Activated naive CD8-positive, alpha-beta T cell treated with anti-CD3 and anti-CD28 coated beads, Interleukin-2, amount 50 U/mL, for 16 hours (primary cell): Measurements from ENCODE around the gene GPX4.

Experiments used
- DNase-seq: peaks from one replicate; pipeline ENCODE4 v3.0.0-alpha.2; 2020; ENCODE audit warnings: low read depth, low spot score

The GPX4 gene

DNA sequence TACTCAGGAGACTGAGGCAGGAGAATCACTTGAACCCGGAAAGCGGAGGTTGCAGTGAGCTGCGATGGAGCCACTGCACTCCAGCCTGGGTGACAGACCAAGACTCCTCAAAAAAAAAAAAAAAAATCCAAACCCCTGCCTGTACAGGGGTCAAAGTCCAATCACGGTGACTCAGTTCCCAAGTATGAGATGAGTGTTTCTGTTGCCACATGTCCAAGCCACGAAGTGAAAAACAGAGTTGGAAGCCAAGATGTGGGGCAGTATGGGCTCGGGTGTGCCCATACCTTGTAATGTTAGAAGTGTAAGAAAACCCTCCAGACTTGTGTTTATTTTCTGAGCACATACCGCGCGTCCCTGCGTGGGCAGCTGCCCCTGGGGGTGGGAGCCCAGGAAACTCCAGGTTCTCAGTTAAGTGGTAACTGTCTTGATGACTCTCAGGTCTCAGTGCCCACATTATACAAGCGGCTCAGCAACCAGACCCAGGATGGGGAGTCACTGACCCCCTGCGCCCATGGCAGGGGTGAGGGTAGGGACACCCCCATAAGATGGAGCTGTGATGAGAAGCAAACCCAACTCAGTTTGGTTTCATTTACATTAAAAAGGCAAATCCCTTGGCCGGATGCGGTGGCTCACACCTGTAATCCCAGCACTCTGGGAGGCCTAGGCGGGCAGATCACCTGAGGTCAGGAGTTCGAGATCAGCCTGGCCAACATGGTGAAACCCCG, 1.2 kb upstream of the GPX4 start:
- no peak for DNase-seq

DNA sequence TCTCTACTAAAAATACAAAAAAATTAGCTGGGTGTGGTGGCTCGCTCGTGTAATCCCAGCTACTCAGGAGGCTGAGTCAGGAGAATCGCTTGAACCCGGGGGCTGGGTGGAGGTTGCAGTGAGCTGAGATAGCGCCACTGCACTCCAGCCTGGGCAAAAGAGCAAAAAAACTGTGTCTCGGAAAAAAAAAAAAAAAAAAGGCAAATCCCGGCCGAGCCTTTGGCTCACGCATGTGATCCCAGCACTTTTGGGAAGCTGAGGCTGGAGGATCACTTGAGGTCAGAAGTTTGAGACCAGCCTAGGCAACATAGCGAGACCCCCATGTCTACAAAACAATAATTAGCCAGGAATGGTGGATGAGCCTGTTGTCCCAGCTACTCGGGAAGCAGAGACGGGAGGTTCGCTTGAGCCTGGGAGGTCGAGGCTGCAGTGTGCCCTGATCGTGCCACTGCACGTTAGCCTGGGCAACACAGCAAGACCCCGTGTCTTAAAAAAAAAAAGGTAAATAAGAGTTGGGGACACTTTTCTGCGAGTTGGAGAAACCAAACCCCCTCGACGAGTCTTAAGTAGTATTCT, 574 bp upstream of the GPX4 start:
- no peak for DNase-seq

DNA sequence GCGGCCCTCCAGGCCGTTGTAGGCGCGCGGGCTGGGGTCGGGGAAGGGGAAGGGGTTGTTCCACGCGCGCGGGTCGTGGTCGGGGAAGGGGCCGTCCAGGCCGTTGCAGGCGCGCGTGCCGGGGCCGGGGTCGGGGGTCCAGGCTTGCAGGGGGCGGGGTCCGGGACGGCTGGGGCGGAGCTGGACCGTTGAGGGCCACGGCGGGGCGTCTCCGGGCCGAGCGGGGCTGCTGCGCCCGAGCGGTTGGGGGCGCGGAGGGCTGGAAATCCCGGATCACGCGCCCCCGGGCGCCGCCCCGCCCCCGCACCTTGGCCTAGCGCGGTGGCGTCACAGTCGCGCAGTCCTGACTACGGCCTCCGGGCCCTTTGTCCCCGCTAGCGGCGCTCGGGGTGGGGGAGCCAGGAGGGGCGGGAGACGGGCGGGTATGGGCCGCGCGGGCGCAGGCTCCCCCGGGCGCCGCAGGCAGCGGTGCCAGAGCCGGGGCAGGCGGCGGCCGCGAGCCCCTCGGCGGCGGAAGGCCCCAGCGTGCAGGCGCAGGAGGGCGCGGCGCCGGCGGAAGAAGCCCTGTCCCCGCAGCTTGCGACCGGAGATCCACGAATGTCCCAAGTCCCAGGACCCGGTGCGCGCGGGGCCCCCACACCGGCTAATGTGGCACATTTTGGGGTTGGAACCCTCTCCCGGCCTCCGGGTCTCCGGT, 665 bp downstream of the GPX4 start:
- peak; percentile 46 for DNase-seq

DNA sequence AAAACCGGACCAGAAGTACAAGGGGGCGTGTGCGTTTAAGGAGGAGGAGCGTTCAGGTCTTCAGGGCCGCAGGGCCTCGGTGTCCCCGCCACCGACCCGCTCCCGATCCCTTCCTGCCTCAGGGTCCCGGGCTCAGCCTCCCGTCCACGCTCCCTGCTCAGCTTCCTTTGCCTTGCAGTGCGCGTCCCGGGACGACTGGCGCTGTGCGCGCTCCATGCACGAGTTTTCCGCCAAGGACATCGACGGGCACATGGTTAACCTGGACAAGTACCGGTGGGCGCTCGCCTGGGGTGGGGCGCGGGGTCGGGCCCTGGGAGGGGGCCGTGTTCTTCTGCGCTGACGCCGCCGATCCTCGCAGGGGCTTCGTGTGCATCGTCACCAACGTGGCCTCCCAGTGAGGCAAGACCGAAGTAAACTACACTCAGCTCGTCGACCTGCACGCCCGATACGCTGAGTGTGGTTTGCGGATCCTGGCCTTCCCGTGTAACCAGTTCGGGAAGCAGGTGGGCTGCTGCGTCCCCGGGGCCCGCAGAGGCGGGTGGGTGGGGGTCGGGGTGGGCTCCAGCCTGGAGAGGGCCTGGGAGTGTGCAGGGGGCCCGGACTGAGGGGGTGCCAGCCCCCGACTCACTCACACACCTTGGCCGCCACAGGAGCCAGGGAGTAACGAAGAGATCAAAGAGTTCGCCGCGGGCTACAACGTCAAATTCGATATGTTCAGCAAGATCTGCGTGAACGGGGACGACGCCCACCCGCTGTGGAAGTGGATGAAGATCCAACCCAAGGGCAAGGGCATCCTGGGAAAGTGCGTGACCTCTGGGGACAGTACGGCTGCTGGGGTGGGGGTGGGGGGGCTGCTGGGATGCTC, 1.4 kb downstream of the GPX4 start:
- no peak for DNase-seq

DNA sequence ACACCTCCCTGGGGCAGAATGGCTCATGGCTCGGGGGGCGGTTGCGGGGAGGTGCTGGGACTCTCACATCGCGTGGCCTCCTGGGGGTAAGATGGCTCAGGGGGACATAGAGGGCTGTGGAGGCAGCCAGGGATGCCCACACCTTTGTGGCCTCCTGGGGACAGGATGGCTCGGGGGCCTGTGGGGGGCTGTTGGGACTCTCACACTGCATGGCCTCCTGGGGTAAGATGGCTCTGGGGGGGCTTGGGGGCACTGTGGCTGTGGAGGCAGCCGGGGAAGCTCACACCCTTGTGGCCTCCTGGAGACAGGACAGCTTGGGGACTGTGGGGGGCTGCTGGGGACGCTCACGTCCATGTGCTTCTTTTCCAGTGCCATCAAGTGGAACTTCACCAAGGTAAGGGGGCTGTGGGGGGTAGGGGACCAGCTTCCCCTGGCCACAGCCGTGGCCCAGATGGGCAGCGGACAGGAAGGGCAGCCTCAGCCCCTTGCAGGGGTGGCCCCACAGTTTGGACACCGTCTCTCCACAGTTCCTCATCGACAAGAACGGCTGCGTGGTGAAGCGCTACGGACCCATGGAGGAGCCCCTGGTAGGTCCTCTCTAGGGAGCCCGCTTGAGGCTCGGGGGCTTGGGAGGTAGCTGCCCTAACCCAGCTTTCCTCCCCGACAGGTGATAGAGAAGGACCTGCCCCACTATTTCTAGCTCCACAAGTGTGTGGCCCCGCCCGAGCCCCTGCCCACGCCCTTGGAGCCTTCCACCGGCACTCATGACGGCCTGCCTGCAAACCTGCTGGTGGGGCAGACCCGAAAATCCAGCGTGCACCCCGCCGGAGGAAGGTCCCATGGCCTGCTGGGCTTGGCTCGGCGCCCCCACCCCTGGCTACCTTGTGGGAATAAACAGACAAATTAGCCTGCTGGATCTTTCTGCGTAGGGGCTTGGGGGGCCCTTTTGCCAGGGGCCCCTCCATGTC, 2.4 kb downstream of the GPX4 start:
- no peak for DNase-seq

DNA sequence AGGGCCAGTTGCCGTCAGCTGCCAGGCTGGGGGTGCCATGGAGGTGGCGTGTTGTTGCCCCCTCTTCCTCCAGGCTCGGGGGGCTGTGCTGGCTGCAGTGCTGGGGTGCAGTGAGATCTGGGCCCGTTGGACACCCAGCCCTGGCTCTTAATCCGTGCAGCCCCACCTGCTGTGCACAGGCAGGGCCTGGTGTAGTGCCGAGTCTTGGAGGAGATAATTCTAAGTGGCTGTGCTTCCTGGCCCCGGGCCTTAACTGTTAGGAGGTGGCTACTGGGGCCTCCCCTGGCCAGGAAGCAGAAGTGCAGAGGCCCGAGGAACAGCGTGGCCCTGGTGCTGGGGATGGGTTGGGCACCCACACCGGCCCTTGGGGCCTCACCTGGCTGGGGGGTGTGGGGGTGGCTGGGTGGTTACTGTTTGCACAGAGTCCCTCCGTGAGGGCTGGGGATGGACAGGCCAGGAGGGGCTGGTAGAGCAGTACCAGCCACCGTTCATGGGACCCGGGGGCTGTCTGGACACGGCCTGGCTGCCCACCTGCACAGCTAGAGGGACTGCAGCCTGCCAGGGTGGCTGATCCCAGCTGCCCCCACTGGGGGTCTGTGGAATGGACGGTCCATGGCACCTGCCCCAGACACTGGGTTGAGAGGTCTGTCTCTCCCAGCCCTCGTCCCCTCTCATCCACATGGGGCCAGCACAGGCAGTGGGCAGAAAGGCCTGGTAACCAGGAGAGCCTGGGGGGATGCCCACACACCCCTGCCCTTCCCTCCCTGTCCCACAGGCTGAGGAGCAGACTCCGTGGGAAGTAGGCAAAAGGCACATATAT, 3.3 kb downstream of the GPX4 start:
- DNase-seq = no peak

DNA sequence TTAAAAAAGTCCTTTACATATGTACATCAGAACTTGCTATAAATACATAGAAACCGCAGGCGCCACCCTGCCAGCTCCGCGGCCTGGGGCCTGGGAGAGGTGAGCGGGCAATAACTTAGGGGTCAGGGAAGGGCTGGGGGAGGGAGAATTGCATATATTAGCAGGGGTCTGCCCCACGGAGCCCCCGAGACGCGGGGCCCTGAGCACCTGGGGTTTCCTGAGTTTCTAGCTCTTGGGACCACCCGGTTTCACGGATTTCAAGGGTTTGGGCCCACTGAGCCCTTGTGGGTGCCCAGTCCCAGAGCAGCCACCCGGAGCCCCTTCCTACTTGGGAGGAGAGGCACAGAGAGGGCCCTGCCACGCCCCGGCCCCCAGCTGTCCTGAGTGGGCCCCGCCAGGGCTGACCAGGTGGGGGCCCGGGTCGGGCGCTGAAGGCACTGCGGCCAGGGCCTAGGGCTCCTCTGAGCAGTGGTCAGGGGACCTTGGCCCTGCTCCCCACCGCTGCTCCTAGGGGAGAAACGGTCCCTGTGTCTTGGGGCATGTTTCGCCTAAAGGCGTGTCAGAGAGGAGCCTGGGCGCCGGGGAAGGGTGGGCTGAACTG, 4.0 kb downstream of the GPX4 start:
- no peak for DNase-seq

DNA sequence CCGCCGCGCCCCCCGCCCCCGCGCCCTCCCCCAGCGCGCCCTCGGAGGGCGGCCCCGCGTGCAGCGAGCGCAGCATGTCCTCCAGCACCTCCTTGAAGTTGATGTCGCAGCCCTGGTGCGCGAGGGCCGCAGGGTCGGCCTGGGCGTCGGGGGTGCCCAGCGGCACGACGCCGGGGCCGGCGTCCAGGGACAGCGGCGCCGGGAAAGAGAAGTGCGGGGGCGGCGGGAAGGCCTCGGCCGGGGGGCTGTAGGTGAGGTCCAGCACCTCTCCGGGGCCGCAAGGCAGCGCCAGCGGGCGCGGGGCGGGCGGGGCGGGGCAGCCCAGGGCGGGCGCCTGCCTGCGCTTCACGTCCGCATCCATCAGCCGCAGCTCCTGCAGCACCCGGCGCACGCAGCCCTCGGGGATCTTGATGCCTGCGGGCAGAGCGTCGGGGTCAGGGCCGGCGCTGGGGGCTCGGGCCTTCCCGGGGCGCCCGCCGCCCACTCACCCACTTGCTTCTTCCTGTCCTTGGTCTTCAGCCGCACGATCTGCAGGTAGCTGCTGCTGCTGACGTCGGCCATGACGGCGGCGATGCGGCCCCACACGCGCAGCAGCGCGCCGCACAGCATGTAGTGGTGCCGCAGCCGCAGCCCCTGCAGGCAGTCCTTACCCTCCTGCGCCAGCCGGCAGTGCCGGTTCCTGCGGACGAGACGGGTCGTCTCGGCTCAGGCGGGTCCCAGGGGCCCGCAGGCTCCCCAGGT, 4.7 kb downstream of the GPX4 start:
- DNase-seq = no peak

DNA sequence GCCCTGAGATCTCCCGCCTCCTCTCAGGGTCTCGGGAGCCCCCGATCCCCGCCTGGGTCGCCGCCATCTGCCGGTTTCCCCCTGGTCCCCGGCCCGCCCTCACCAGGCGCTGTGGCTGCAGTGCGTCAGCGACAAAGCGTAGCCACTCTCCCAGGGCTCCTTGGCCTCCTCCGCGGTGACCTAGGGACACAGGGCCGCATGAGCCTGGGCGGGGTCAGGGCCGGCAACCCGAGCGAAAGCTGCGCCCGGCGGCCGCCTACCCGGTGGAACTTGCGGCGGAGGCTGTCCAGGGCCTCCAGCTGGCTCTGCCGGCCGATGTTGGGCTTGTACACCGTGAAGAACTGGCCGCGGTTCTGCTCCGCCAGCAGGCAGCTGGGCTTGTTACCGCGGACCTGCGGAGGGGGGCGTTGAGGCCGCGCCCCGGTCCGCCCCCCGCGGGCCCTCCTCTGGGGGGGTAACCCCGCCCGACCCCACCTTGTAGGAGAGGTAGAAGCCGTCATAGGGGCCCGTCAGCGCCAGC, 5.3 kb downstream of the GPX4 start:
- no peak for DNase-seq

DNA sequence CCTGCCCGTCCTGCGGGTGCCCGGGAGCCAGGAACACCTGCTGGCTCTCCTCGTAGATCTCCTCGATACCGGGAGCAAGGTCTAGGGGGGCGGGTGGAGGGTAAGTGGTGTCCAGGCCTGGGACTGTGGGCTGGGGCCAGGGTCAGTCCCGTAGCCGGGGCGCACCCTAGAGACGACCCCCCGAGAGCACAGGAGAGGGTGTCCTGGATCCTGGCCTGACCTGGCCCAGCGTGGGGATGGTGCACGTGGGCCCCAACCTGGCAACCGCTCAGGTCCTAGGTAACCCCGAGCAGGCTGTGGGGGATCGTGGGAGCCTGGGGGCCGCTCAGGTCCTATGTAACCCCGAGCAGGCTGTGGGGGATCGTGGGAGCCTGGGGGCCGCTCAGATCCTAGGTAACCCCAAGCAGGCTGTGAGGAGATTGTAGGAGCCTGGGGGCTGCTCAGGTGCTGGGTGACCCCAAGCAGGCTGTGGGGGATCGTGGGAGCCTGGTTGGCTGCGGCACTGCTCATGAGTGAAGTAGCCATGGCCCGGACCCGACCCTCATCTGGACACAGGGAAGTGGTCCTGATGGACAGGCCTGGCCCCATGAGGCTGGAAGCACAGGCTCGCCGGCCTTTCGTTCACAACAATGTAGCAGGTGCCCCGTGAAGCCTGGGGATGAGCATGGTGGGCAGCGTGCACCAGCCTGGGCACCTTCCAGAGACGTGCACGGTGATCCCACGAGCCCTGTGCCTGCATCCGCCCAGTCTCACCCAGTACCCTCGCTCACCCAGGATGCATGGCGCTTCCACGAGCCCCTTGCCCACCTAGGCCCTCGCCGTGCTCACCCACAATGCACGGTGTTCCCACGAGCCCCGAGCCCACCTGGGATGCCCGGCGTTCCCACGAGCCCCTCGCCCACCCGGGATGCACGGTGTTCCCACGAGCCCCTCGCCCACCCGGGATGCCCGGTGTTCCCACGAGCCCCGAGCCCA, 6.2 kb downstream of the GPX4 start:
- DNase-seq = no peak

DNA sequence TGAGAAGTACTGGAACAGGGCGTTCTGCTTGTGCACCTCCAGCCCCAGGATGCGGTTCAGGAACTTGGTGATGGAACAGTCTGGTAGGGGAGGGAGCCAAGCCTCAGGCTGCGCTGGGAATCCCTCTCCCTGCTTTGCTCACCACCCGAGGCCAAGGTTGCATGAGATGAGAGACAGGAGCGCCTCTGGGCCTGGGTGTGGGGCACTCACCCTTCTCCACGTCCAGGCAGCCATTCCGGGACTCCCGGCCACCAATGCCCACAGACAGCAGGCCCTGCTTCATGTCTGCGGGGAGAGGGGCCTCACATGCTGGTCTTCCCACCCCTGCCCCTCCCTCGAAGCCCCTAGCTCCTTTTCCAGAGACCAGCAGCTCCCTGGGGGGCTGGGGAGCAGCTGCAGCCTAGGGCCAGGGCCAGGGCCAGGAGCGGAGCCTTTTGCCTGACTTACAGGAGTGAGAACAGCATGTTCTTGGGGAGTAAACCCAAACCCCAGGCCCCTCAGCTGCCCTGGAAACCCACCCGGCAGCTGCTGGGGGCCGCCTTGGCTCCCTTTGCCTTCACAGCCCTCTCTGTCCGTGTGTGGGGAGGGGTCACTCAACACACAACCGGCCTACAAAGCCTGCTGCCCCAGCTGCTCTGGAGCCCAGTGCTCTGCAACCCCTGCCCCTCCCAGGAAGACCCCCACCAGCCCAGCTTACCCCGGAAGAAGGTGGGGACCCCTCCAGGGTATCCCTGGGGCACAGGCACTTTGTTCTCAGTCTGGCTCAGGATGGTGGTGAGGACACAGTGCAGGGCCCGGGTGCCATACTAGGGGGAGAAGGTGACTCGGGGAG, 7.2 kb downstream of the GPX4 start:
- no peak for DNase-seq

DNA sequence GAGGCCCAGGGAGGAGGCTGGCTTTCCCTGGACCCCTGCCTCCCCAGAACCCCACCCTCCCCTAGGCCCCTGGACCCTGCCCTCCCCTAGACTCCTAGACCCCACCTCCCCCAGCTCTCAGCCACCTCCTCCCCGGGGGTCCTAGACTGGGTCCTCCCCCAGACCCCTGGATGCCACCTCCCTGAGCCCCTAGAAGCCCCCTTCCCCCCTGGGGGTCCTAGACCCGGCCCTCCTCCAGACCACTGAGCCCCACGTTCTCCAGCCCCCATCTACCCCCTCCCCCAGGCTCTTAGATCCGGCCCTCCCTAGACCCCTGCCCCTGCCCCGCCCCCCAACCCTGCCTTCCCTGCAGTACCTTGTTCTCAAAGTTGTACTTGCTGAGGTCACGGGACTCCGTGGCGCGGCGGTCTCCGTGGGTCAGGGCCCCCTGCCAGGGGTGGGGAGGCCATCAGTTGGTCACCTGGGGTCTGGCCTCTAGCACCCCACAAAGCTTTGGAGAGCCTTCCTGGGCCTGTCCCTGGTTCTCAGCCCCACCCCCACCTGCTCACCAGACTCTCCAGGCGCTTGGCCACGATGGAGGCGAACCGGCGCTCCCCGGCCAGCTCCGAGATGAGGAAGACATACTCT, 8.0 kb downstream of the GPX4 start:
- DNase-seq = no peak

DNA sequence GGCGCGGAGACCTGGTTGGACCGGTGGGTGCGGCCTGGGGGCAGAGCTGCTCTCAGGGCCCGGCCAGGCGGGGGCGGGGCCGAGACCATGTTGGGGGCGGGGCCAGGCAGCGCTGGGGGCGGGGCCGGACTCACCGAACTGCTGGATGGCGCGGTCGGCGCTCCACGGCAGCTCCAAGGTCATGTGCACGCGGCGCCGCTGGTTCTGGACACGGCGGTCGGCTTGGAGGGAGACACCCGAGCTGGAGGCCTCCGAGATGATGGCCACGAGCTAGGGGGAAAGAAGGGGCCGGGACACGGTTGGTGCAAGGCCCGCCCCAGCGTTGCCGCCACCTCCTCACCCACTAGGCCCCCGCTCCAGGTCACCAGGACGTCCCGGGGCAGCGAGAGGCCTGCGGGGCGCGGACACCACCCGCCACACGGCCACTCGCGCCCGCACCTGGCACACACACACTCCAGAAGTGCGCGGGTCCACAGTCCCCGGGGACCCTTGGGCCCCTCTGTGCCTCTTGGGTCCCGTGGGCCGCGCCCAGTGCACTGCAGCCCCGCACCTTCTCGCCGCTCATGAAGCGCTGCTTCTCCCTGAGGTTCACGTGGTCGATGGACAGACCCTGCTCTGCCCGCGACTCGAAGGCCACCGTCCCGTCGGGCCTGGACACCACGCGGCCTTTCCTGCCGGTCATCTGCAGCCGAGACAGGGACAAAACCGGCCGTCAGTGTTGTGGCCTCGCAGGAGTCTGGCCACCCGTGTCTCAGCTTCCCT, 8.7 kb downstream of the GPX4 start:
- DNase-seq = no peak

DNA sequence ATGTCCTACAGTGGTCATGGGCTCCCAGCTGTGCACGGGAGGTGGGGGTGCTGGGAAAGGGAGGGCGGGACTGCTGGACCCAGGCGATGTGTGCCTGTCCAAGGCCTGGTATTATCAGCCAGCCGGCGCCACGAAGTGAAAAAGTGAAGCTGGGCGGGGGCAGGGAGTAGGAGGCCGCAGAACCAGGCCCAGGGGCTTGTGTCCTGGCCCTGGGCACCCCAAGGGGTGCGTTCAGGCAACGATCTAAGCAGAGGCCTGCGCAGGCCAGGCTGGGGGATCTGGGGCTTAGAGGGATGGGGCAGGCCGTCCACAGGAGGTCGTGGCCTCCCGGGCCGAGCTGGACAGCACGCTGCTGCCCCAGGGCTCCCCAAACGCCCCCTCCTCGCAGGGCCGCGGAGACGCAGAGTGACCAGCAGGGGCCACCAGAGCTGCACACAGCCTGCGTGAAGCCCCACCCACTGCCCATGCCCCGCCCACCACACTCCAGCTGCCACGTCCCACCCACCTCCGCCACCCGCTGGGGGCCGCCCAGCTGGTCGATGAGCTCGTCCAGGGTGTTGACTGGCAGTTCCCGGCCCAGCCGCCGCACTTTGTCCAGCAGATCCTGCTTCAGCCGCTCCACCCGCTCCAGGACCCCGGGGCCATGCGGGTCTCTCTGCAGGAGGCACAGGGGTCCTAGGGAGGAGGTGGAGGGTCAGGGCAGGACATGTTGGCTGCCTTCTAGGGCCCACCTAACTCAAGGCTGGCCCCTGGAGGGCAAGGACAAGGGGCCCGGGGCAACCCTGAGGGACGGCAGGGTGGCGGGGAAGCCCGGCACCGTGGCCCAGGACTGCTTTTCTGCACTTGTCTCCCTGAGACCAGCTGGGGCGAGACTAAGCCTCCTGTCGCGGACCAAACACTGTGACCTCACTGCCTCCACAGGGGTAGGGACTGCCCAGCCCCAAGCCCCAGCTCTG, 9.5 kb downstream of the GPX4 start:
- DNase-seq = peak; percentile 75
